OCI-LY3 (cell line): ENCODE data around the gene HCN2.

Experiments used
- H2AFZ ChIP-seq: fragments of 200-600, 300-600 bp; shearing (Covaris generic); 2 replicates; pipeline ENCODE4 v1.6.0; 2014; ENCODE audit warnings: antibody characterized with exemption, low read depth, low read length
- H3K27ac ChIP-seq: fragments of 200-600, 300-600 bp; sonication (generic); 2 replicates; pipeline ENCODE4 v1.5.1; 2014; ENCODE audit warnings: mild to moderate bottlenecking, low read length, moderate library complexity, mixed read lengths
- H3K27me3 ChIP-seq: fragments of 200-600, 300-600 bp; sonication (generic); 2 replicates; pipeline ENCODE4 v1.6.1; 2014; ENCODE audit warnings: low read depth, low read length, mixed read lengths
- H3K36me3 ChIP-seq: fragments of 200-600, 300-600 bp; sonication (generic); replicated peaks from 2 replicates; pipeline ENCODE3; 2014; ENCODE audit warnings: low read depth, low read length, mixed read lengths
- H3K4me1 ChIP-seq: fragments of 300-600, 200-600 bp; sonication (generic); 2 replicates; pipeline ENCODE4 v1.6.1; 2014; ENCODE audit warnings: low read length, mixed read lengths
- H3K4me2 ChIP-seq: fragments of 200-600, 300-600 bp; sonication (generic); 2 replicates; pipeline ENCODE4 v1.6.1; 2014; ENCODE audit warnings: low read length, mixed read lengths
- H3K4me3 ChIP-seq: fragments of 300-600, 200-600 bp; sonication (generic); 2 replicates; pipeline ENCODE4 v1.5.1; 2014; ENCODE audit warnings: antibody characterized with exemption, mild to moderate bottlenecking, low read length, moderate library complexity
- H3K79me2 ChIP-seq: fragments of 300-600, 200-600 bp; shearing (Covaris generic); 2 replicates; pipeline ENCODE4 v1.6.1; 2014; ENCODE audit warnings: mild to moderate bottlenecking, low read length, mixed read lengths
- H3K9ac ChIP-seq: fragments of 300-600, 200-600 bp; shearing (Covaris generic); 2 replicates; pipeline ENCODE4 v1.6.0; 2014; ENCODE audit warnings: mild to moderate bottlenecking, low read length, moderate library complexity
- H3K9me3 ChIP-seq: fragments of 200-600, 300-600 bp; shearing (Covaris generic); 2 replicates; pipeline ENCODE4 v1.6.1; 2014; ENCODE audit warnings: low read length, mixed read lengths; ENCODE audit not compliant: insufficient read depth
- H4K20me1 ChIP-seq: fragments of 200-600, 300-600 bp; sonication (generic); 2 replicates; pipeline ENCODE4 v1.6.1; 2016; ENCODE audit warnings: low read length, mixed read lengths; ENCODE audit not compliant: insufficient read depth
- EZH2phosphoT487 ChIP-seq: fragments of 200-600 bp; shearing (Covaris generic); IDR thresholded peaks from 2 replicates; pipeline ENCODE4 v1.6.1; 2018; ENCODE audit warnings: antibody characterized with exemption, mixed run types, low read depth
- TF ChIP-seq, protein P1 (sequence below): fragments of 200-600, 300-600 bp; sonication (generic); IDR thresholded peaks from 2 replicates; pipeline ENCODE4 v1.5.1; 2014; ENCODE audit warnings: antibody characterized with exemption, low read length, low read depth

Gene HCN2

DNA sequence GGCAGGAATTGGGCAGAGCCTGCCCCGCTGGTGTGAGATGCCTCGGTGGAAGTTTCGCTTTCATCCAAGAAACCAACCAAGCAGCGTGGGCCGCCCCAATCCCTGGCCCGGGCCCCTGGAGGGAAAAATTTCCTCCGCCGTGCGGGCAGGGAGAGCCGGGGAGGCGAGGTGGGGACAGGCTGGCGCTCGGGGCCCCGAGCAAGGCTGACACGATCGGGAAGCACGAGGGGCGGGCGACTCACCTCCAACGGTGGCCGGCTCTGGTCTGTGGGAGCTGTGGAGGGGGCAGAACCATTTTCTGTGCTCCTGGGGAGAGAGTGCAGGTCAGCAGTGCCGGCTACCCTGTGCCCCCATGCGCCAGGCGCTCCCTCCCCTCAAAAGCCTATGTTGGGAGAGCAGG, 62.3 kb downstream of the HCN2 start:
- H3K79me2 ChIP-seq = peaks cover 63% of the 10 kb centered on the region

DNA sequence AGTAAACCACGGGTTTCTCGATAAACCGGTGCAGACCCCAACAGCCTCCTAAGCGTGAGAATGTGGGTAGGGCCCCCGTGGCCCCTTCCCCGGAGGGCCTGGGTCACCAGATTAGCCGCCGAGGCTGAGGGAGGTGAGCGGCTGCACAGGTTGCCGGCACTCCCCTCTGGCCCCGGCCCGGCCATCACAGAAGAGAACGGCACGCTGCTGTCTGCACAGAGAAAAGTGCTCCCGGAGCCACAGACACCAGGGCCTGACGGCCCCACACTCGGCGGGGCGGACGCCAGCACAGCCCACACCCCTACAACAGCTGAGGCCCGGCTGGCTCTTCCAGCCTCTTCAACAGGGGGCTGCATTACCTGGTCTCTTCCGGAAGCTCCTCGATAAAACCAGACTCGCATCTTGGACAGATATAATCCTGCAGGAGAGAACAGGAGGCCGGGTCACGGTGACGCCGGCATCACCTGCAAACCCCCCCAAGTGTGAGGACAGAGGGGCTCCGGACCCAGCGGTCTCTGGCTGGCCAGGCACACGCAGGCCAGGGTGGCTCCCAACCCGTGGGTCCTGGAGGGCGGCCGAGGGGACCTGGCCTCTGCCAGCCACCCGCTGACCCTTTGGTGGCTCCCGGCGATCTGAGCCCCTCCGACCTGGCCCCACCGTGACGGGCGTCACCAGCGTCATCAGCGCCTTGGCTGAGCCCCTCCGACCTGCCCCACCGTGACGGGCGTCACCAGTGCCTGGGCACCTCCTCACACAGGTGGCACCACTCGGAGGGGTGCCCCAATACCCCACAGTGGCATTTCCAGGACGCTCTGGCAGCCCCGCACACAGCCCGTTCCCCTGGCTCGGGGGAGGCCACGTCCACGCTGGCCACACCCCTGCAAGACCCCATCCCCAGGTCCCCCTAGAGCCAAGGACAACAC, 63.0 kb downstream of the HCN2 start:
- Histone ChIP-seq H3K79me2 (peaks cover 70% of the 10 kb centered on the region), H3K9me3 (no peaks in the 10 kb centered on the region), H2AFZ (no peak overlapping the region), H3K27ac (no peak overlapping the region), H3K4me2 (no peak overlapping the region), H3K36me3 (peaks cover 56% of the 10 kb centered on the region), H3K9ac (no peak overlapping the region), H3K4me1 (no peaks in the 10 kb centered on the region), H4K20me1 (peaks cover 67% of the 10 kb centered on the region), H3K4me3 (no peak overlapping the region), H3K27me3 (no peaks in the 10 kb centered on the region)
- TF ChIP-seq, protein P1, sequence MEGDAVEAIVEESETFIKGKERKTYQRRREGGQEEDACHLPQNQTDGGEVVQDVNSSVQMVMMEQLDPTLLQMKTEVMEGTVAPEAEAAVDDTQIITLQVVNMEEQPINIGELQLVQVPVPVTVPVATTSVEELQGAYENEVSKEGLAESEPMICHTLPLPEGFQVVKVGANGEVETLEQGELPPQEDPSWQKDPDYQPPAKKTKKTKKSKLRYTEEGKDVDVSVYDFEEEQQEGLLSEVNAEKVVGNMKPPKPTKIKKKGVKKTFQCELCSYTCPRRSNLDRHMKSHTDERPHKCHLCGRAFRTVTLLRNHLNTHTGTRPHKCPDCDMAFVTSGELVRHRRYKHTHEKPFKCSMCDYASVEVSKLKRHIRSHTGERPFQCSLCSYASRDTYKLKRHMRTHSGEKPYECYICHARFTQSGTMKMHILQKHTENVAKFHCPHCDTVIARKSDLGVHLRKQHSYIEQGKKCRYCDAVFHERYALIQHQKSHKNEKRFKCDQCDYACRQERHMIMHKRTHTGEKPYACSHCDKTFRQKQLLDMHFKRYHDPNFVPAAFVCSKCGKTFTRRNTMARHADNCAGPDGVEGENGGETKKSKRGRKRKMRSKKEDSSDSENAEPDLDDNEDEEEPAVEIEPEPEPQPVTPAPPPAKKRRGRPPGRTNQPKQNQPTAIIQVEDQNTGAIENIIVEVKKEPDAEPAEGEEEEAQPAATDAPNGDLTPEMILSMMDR = no peak
- no peak for TF ChIP-seq EZH2phosphoT487

More for the DNA sequence above, 62.3 kb downstream of the HCN2 start:
- Histone ChIP-seq H3K4me3 (no peak overlapping the region), H4K20me1 (peaks cover 59% of the 10 kb centered on the region), H3K36me3 (peaks cover 56% of the 10 kb centered on the region), H3K9me3 (no peaks in the 10 kb centered on the region), H3K4me1 (no peaks in the 10 kb centered on the region), H3K4me2 (no peak overlapping the region), H3K27ac (no peak overlapping the region), H2AFZ (no peak overlapping the region), H3K27me3 (no peaks in the 10 kb centered on the region), H3K9ac (no peak overlapping the region)
- TF ChIP-seq EZH2phosphoT487 = no peak
- TF ChIP-seq, protein P1 = no peak

DNA sequence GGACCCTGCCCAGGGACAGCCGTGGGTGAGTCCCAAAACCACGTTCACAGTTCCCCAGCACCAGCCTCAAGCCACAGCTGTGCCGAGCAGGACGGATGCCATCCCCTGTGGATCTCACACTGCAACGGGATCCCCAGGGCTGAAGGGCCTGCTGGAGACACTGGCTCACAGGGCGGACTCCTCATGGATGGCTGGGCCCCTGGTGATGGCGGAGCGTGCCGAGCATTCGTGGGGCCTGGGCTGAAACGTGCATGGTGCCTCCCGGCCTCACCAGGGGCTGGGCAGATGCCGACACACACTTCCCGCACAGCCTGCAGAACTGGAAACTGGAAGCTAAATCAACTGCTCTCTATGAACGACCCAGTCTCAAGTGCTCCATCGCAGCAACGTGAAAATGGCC, 63.7 kb downstream of the HCN2 start:
- Histone ChIP-seq H3K9me3 (no peaks in the 10 kb centered on the region), H3K4me1 (no peaks in the 10 kb centered on the region), H4K20me1 (peaks cover 74% of the 10 kb centered on the region), H3K4me3 (no peak overlapping the region), H3K4me2 (no peak overlapping the region), H3K79me2 (peaks cover 77% of the 10 kb centered on the region), H2AFZ (no peak overlapping the region), H3K27ac (no peak overlapping the region), H3K9ac (no peak overlapping the region), H3K27me3 (no peaks in the 10 kb centered on the region), H3K36me3 (peaks cover 61% of the 10 kb centered on the region)
- no peak for TF ChIP-seq EZH2phosphoT487
- TF ChIP-seq, protein P1 = no peak

DNA sequence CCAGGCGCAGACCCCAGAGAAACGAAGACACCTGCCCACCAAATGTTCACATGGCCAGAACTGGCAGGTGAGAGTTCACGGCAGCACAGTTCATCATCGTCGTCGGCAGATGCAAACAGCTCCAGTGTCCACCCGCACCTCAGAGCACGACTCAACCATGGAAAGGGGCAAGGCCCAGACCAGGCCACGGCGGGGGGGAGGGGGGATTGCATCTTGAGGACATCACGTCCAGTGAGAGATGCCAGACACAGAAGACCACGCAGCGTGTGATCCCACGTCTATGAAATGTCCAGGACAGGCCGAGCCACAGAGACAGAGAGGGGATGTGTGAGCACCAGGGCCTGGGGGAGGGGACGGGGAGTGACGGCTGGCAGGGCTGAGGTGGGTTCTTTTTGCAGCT, 66.0 kb downstream of the HCN2 start:
- Histone ChIP-seq H2AFZ (no peak overlapping the region), H3K36me3 (peaks cover 56% of the 10 kb centered on the region), H3K4me3 (no peak overlapping the region), H3K9me3 (no peaks in the 10 kb centered on the region), H3K27ac (no peak overlapping the region), H3K27me3 (no peaks in the 10 kb centered on the region), H3K4me2 (no peak overlapping the region), H3K4me1 (peaks cover 14% of the 10 kb centered on the region), H3K9ac (no peak overlapping the region), H4K20me1 (peaks cover 96% of the 10 kb centered on the region), H3K79me2 (peaks cover 100% of the 10 kb centered on the region)
- TF ChIP-seq, protein P1 = no peak
- TF ChIP-seq EZH2phosphoT487 = no peak
